ENCODE measurements around the gene C2orf92.

Gene C2orf92

GRCh38 chr2:97720746-97721145 lies 51.2 kb downstream of the C2orf92 start:
- no peak for DNase-seq

GRCh38 chr2:97722227-97722626 lies 52.7 kb downstream of the C2orf92 start:
- DNase-seq = no peak
- intact Hi-C loops (cut with DNase I) = no loop called here

More at GRCh38 chr2:97720746-97721145, 51.2 kb downstream of the C2orf92 start:
- intact Hi-C loops (cut with DNase I) = no loop called here

- DNase-seq = no peak
- intact Hi-C loops (cut with DNase I) = no loop called here
Measured at GRCh38 chr2:97723156-97724072, 53.9 kb downstream of the C2orf92 start.

GRCh38 chr2:97724073-97724410 lies 54.5 kb downstream of the C2orf92 start:
- intact Hi-C loops (cut with DNase I) = no loop called here
- no peak for DNase-seq

- no peak for DNase-seq
- intact Hi-C loops (cut with DNase I) = no loop called here
Measured at GRCh38 chr2:97724501-97724900, 55.0 kb downstream of the C2orf92 start.

- intact Hi-C loops (cut with DNase I) = no loop called here
- no peak for DNase-seq
Measured at GRCh38 chr2:97724946-97725688, 55.6 kb downstream of the C2orf92 start.

- no peak for DNase-seq
- intact Hi-C loops (cut with DNase I) = no loop called here
Measured at GRCh38 chr2:97726261-97727064, 57.0 kb downstream of the C2orf92 start.

GRCh38 chr2:97727296-97727695 lies 57.8 kb downstream of the C2orf92 start:
- intact Hi-C loops (cut with DNase I) = no loop called here
- no peak for DNase-seq

GRCh38 chr2:97728091-97728731 lies 58.7 kb downstream of the C2orf92 start:
- intact Hi-C loops (cut with DNase I) = no loop called here
- peak in 2 of 42 donors; percentile 3 to 10 for DNase-seq

GRCh38 chr2:97730245-97730644 lies 60.7 kb downstream of the C2orf92 start:
- DNase-seq = no peak
- intact Hi-C loops (cut with DNase I) = no loop called here

GRCh38 chr2:97731274-97732020 lies 61.9 kb downstream of the C2orf92 start:
- no peak for DNase-seq

GRCh38 chr2:97732436-97733340 lies 63.2 kb downstream of the C2orf92 start:
- peak in 1 of 42 donors; percentile 4 for DNase-seq
- intact Hi-C loops (cut with DNase I) = no loop called here

More at GRCh38 chr2:97731274-97732020, 61.9 kb downstream of the C2orf92 start:
- intact Hi-C loops (cut with DNase I) = no loop called here

GRCh38 chr2:97733341-97734035 lies 64.0 kb downstream of the C2orf92 start:
- intact Hi-C loops (cut with DNase I) = no loop called here
- peak in 2 of 42 donors; percentile 1 to 31 for DNase-seq

GRCh38 chr2:97734061-97735051 lies 64.8 kb downstream of the C2orf92 start:
- DNase-seq = peak in 2 of 42 donors; percentile 9 to 33
- intact Hi-C loops (cut with DNase I) = no loop called here

- peak in 1 of 42 donors; percentile 40 for DNase-seq
- intact Hi-C loops (cut with DNase I) = no loop called here
Measured at GRCh38 chr2:97735161-97735561, 65.6 kb downstream of the C2orf92 start.
